ENCODE measurements around the gene RABL2B.

DNA sequence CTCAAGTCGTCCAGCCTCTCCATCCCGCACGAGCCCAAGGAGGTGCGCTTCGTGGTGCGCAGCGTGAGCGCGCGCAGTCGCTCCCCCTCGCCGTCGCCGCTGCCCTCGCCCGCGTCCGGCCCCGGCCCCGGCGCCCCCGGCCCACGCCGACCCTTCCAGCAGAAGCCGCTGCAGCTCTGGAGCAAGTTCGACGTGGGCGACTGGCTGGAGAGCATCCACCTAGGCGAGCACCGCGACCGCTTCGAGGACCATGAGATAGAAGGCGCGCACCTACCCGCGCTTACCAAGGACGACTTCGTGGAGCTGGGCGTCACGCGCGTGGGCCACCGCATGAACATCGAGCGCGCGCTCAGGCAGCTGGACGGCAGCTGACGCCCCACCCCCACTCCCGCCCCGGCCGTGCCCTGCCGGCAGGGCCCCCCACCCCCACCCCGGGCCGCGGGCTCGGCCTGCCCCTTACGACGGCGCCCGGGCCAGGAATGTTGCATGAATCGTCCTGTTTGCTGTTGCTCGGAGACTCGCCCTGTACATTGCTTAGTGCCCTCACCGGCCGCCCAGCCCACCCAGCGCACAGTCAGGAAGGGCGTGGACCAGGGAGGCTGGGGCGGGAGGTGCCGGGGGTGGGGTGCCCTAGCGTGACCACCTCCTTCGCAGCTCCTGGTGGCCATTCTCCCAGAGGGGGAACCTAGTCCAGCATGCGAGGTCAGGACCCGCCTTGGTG lies 52.3 kb downstream of the RABL2B start:
- TF ChIP-seq POLR2AphosphoS5 (IDR thresholded peaks at IDR 0.05; ENCODE audit: low read depth, low read length) (no peak), POLR2A (IDR thresholded peaks at IDR 0.05; ENCODE audit: low read depth, low read length) (no peak), TAF1 (IDR thresholded peaks at IDR 0.05; ENCODE audit: borderline replicate concordance, low read depth, low read length) (no peak)
